GM12891 (cell line): Measurements from ENCODE around the gene ZNF536.
"Not testable (repeated sequence)": the region's sequence is repeated elsewhere in the genome, so short reads cannot be mapped to it uniquely, and the experiment has no call there.

ENCODE experiments used
- DNase-seq: peaks from one replicate; pipeline ENCODE4 v3.0.0; 2011; ENCODE audit warnings: low spot score; ENCODE audit not compliant: insufficient read length
- FAIRE-seq: peaks from 2 replicates; lab custom pipeline; 2011; peaks lifted over from hg19 to GRCh38; lab: Jason Lieb, UNC
- PAX5 ChIP-seq: IDR thresholded peaks from 2 replicates; pipeline ENCODE4 v1.6.1; 2011; ENCODE audit warnings: low read length, moderate library complexity, mild to moderate bottlenecking; ENCODE audit not compliant: insufficient read depth, severe bottlenecking
- POLR2A ChIP-seq: IDR thresholded peaks from 2 replicates; pipeline ENCODE4 v1.6.1; 2011; ENCODE audit warnings: low read depth, low read length, control low read depth
- POLR2AphosphoS5 ChIP-seq: IDR thresholded peaks from 2 replicates; pipeline ENCODE4 v1.6.1; 2011; ENCODE audit warnings: low read depth, low read length, control low read depth
- POU2F2 ChIP-seq: IDR thresholded peaks from 2 replicates; pipeline ENCODE4 v1.6.1; 2011; ENCODE audit warnings: low read depth, mild to moderate bottlenecking, control low read depth, low read length, moderate library complexity
- SPI1 ChIP-seq: IDR thresholded peaks from 2 replicates; pipeline ENCODE4 v1.6.1; 2011; ENCODE audit warnings: low read depth, low read length, control low read depth
- TAF1 ChIP-seq: IDR thresholded peaks from 2 replicates; pipeline ENCODE4 v1.6.1; 2011; ENCODE audit warnings: low read depth, low read length, control low read depth

Gene ZNF536

DNA sequence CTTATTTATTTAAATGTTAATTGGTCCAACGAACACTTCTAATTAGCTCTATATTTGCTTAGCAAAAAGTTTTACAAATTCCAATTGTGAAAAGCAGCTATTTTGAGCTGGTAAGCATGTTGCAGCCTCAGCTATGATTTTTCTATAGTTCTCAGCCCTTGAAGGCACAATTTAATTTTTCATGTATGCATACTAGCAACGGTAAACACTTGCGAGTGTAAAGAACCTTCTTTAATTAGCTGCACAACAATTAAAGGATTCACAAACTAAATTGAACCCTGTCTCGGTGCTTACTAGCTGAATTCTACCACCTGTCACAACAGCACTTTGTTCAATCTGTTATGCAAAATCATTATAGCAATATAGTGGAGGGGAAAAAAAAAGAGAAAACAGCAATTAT lies 29.8 kb downstream of the ZNF536 start:
- TF ChIP-seq POU2F2 (no peak), POLR2A (no peak), POLR2AphosphoS5 (no peak), TAF1 (no peak), SPI1 (no peak), PAX5 (no peak)
- no peak for DNase-seq
- FAIRE-seq, result no peak

DNA sequence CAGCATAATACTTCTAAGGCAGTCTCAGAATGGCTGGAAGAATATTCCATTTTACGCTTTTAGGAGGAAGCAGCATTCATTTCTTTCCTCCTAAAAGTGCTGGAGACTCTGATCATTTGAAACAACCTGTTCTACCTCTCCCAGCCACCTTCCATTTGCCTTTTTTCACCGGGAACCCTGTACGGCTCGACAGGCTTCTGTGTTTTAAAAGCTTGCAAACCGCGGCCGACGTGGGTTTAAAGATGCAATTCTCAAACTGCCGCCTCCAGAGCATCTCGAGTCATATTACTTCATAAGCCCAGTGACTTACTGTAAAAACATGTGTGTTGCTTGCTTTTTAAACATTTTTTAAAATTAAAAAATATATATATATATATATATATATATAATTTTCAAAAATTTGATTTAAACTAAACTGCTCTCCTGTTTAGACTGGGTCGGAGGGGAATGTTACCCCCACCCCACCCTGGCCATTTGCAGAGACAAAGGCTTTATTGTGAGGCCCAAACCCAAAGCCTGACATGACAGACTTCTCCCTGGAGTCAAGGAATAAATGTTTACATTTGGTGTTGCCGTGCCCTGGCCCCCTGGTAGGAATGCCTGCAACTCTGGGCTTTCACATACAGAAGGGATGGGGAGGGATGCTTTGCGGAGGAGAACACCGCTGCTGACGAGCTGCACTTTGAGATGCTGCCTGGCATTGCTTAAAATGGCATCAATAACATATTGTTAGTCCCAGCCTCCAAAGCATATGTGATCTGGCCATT lies 30.4 kb downstream of the ZNF536 start:
- DNase-seq, result no peak
- TF ChIP-seq SPI1 (no peak), PAX5 (no peak), POU2F2 (no peak), POLR2A (no peak), TAF1 (no peak)
- no peak for FAIRE-seq

DNA sequence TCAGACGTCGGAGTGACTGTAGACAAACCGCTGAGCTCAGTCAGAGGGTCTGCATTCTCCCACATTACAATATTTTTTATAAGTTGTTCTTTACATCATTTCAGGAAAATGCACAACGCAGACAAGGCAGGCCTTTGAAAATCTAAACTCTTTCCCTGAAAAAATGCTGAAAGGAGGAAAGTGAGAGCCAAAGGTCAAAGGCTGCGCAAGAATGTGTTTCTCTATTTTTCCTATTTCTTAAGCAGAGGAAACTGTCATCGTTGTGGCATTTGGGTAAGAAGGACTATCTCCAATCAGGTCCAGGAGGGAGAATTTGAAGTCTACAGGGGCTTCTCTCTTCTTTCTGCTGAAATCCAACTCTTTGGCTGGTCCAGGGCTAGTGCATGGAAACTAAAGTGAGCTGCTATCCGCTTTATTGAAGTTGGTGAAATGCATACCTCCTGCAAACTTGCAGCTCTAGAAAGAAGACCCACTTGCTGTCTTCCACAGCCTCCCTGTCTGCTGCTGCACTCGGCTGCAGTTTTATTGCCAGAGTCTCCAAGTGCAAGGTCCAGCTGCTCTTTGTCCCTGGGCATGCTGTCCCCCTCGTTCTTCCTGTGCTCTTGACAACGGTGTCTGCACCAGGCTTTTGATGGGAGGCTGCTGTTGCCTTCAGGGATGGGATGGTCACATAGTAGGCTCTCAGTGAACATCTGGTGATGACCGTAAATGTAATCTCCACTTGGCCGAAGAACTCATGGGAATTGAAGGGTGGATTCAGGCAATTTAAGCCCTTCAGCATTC lies 31.2 kb downstream of the ZNF536 start:
- FAIRE-seq (no peak), DNase-seq (no peak)
- no peak for TF ChIP-seq POLR2AphosphoS5
- no peak for TF ChIP-seq TAF1
- TF ChIP-seq SPI1, result no peak
- no peak for TF ChIP-seq POU2F2
- TF ChIP-seq POLR2A, result no peak
- TF ChIP-seq PAX5, result no peak

DNA sequence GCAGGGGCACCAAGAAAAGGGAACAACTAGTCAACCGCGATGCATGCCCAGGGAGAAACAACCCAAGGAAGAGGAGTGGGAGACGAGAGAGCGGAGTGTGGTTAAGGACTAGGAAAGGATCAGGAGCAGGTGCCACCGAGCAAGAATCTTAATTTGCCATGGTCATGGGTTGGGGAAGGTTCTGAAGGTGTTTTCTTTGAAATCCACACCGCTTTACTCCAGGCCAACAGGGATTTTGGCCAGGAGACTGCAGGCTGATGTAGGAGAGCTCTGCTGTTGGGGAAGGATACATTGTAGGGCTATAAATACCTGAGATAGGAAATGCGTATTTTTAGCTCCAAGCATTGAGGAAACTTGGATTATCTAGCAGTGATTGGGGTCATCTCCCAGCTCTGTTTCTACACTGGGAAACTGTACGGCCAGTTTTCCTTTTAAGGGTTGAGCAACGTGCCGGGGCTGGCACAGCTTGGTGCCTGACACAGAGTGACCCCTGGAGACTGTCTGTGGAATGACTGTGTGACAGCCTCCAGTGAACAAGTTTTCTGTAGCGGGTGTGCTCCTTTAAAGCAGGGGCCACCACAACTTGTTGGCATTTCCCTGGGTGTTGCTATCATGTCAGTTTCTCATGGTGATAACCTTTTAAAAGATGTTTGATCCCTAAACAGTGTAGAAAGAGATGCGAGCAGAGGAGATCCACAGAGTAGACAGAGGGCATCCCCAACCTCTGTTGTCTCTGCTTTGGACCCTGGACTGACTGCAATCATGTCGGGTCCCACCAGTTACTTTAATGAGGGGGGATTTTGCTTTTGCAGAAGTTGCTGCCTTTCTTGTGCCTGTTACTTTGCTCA lies 34.3 kb downstream of the ZNF536 start:
- no peak for TF ChIP-seq POLR2A
- TF ChIP-seq POLR2AphosphoS5, result no peak
- no peak for TF ChIP-seq TAF1
- TF ChIP-seq SPI1, result no peak
- no peak for TF ChIP-seq POU2F2
- TF ChIP-seq PAX5, result no peak
- DNase-seq, result peak; percentile 25
- FAIRE-seq, result no peak

DNA sequence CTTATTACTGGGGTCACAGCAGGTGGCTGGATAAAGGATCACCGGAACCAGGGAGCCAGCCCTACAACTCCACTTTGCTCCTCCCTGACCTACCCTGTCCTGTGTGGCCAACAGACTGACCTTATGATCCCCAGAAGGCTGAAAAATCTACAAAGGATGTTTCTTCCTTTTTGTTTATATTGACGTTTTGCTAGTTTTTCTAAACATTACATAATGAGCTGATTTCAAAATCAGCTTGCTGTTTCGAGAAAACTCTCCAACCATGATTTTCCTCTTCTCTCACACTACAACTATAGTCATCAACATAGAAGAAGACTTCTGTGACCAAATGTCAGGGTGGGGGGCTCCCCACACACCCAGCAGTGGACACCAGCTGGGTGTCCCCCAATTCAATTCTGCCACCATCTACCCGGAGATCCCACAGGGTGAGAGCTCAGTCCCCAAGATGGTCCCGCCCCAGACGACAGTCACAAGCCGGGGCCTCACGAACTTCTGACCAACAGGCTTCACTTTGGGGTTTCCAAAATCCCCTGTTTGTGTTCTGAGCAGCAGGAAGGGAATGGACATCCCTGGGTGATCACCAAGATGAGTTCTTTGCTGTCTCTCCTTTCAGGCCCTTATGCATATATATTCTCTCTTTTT lies 35.0 kb downstream of the ZNF536 start:
- TF ChIP-seq POLR2A (no peak), SPI1 (no peak), PAX5 (no peak), POU2F2 (no peak), TAF1 (no peak), POLR2AphosphoS5 (no peak)
- DNase-seq, result no peak
- FAIRE-seq, result no peak

DNA sequence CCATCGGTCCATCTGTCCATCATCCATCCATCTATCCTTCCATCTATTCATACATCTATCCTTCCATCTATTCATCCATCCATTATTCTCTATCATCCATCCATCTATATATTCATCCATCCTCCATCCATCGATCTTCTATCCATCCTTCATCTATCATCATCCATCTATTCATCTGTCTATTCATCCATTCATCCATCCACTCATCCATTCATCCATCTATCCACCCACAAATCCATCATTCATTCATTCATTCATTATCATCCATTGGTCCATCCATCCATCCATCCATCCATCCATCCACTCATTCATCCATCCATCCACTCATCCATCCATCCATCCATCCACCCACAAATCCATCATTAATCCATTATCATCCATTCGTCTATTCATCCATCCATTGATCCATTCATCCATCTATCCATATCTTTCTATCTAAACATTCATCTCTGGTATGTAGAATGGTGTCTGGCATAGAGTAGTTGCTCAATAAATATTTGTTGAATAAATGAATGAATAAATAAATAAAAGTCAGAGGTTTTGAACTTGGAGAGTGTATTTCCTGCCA lies 36.6 kb downstream of the ZNF536 start:
- FAIRE-seq, result no peak

DNA sequence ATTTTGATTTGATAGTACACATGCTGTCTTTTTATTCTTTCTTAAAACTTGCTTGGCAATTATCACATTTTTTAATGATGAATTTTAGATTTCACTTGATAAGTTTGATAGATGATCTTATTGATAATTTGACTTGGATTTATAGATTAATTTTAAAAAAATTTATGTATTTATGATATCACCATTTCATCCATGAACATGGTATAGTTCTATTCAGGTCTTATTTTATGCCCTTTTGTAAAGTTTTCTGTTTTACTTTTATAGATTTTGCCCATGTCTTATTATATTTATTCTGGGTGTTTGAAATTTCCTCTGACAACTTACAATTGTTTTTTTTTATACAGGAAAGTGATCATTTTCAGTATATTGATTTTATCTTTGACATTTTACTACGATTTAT lies 39.5 kb downstream of the ZNF536 start:
- TF ChIP-seq SPI1 (no peak), POLR2AphosphoS5 (no peak), POLR2A (no peak), TAF1 (no peak), POU2F2 (no peak), PAX5 (no peak)
- FAIRE-seq (no peak), DNase-seq (no peak)

More for the DNA sequence above, 36.6 kb downstream of the ZNF536 start:
- no peak for DNase-seq
- no peak for TF ChIP-seq TAF1
- TF ChIP-seq POU2F2, result no peak
- no peak for TF ChIP-seq SPI1
- TF ChIP-seq PAX5, result no peak
- TF ChIP-seq POLR2AphosphoS5, result no peak
- TF ChIP-seq POLR2A, result no peak

DNA sequence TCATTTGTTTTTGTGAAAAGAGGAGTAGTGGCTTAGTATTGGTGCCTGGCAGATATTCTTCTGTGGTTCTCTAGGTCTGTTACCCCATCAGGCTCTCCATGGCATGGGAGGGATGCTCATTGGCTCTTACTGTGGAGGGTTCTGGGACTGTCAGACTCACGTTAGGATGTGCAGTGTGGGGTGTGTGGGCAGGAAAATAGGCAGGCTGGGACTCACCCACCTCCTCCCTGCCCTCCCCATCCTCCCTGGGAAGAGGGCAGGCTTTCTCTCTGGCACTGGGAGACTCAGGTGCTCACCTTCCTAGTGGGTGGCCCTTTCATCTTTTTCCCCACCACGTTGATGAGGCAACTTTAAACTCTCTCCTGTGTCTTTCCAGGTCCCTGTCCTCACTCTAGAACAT lies 44.2 kb downstream of the ZNF536 start:
- TF ChIP-seq POU2F2, result no peak
- TF ChIP-seq TAF1, result no peak
- DNase-seq (no peak), FAIRE-seq (no peak)

DNA sequence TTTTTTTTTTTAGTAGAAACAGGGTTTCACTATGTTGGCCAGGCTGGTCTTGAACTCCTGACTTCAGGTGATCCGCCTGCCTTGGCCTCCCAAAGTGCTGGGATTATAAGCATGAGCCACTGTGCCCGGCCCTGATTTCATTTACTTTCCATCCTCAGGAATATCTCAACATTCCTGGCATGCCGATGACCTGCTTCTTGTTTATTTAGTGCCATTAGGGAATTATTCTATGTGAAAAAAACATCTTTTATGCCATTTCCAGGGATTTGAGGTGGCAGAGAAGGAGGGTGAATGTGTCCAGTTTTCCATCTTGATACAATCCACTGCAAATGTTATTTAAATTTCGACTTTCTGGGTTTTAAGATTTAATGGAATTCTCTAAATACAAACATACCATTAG lies 45.0 kb downstream of the ZNF536 start:
- not testable (repeated sequence) for DNase-seq, FAIRE-seq
